BLaER1 treated with 17β-estradiol and CSF1 and Interleukin-3, amounts not matched to agents 10 nM and 100 nM (cell line): ENCODE measurements around the gene CPNE5.

Experiments used
- H3K27ac ChIP-seq, 11 experiments: shearing (Covaris generic); formaldehyde crosslinking; 2 replicates each; pipeline ENCODE4 v1.8.1; 2022
- H3K27me3 ChIP-seq, 11 experiments: shearing (Covaris generic); formaldehyde crosslinking; 2 replicates each; pipeline ENCODE4 v1.8.1; 2022
- H3K36me3 ChIP-seq, 11 experiments: shearing (Covaris generic); formaldehyde crosslinking; 2 replicates each; pipeline ENCODE4 v1.8.1; 2022
- H3K4me1 ChIP-seq, 10 experiments: shearing (Covaris generic); formaldehyde crosslinking; 2 replicates each; pipeline ENCODE4 v1.8.1; 2022
- H3K4me2 ChIP-seq, 11 experiments: shearing (Covaris generic); formaldehyde crosslinking; 2 replicates each; pipeline ENCODE4 v1.8.1; 2022
- H3K4me3 ChIP-seq, 10 experiments: shearing (Covaris generic); formaldehyde crosslinking; 2 replicates each; pipeline ENCODE4 v1.8.1; 2022
- H3K9ac ChIP-seq, 11 experiments: shearing (Covaris generic); formaldehyde crosslinking; 2 replicates each; pipeline ENCODE4 v1.8.1; 2022
- H3K9me3 ChIP-seq, 11 experiments: shearing (Covaris generic); formaldehyde crosslinking; replicated peaks in 1 of 11; 2 replicates each; pipeline ENCODE4 v1.8.1; 2022
- H4K20me1 ChIP-seq, 11 experiments: shearing (Covaris generic); formaldehyde crosslinking; 2 replicates each; pipeline ENCODE4 v1.8.1; 2022
- Cebpa-rat ChIP-seq, 11 experiments: shearing (Covaris generic); IDR thresholded peaks; 2 replicates each; pipeline ENCODE4 v1.8.1; 2022

The CPNE5 gene

GRCh38 chr6:36701401-36701991 lies 137.7 kb downstream of the CPNE5 start:
- Histone ChIP-seq H3K9ac (no peak overlapping the region; a peak in 1 of 22 replicates), H3K27ac (peak overlapping the region in 4 of 11 experiments; percentile 23 to 48 (median 34); a peak in 6 of 22 replicates)

GRCh38 chr6:36700831-36701230 lies 138.4 kb downstream of the CPNE5 start:
- H3K27me3 ChIP-seq = no peaks in the 10 kb centered on the region

More at GRCh38 chr6:36701401-36701991, 137.7 kb downstream of the CPNE5 start:
- no peaks in the 10 kb centered on the region for H4K20me1 ChIP-seq
- no peaks in the 10 kb centered on the region for H3K27me3 ChIP-seq
- peaks cover 0 to 15% (median 10%) of the 10 kb centered on the region in 11 experiments; a peak in 16 of 22 replicates for H3K9me3 ChIP-seq
- no peak overlapping the region for H3K4me3 ChIP-seq
- no peaks in the 10 kb centered on the region for H3K36me3 ChIP-seq
- peak overlapping the region in 7 of 11 experiments; percentile 17 to 78 (median 68); a peak in 12 of 22 replicates for H3K4me2 ChIP-seq
- peaks cover 0 to 42% (median 16%) of the 10 kb centered on the region in 10 experiments; a peak in 14 of 20 replicates for H3K4me1 ChIP-seq
- no peak for TF ChIP-seq Cebpa-rat (IDR thresholded peaks at IDR 0.05)

GRCh38 chr6:36700071-36700812 lies 139.0 kb downstream of the CPNE5 start:
- H3K4me1 ChIP-seq = peaks cover 3 to 51% (median 25%) of the 10 kb centered on the region in 10 experiments
- peak overlapping the region in 2 of 11 experiments; percentile 37 to 48; a peak in 2 of 22 replicates for H3K27ac ChIP-seq
- H3K4me3 ChIP-seq = no peak overlapping the region
- peak overlapping the region in 6 of 11 experiments; percentile 48 to 78 (median 68); a peak in 8 of 22 replicates for H3K4me2 ChIP-seq
- peaks cover 0 to 15% (median 10%) of the 10 kb centered on the region in 11 experiments; a peak in 16 of 22 replicates for H3K9me3 ChIP-seq
- H3K36me3 ChIP-seq = no peaks in the 10 kb centered on the region
- no peaks in the 10 kb centered on the region for H4K20me1 ChIP-seq
- TF ChIP-seq Cebpa-rat (IDR thresholded peaks at IDR 0.05) = no peak
- no peak overlapping the region for H3K9ac ChIP-seq
- H3K27me3 ChIP-seq = no peaks in the 10 kb centered on the region

More at GRCh38 chr6:36700831-36701230, 138.4 kb downstream of the CPNE5 start:
- Histone ChIP-seq H3K9ac (no peak overlapping the region; a peak in 1 of 22 replicates), H3K4me2 (peak overlapping the region in 7 of 11 experiments; percentile 17 to 78 (median 68); a peak in 12 of 22 replicates), H4K20me1 (no peaks in the 10 kb centered on the region), H3K36me3 (no peaks in the 10 kb centered on the region), H3K9me3 (peaks cover 0 to 15% (median 10%) of the 10 kb centered on the region in 11 experiments; a peak in 16 of 22 replicates), H3K4me1 (peaks cover 0 to 48% (median 22%) of the 10 kb centered on the region in 10 experiments; a peak in 14 of 20 replicates), H3K27ac (peak overlapping the region in 4 of 11 experiments; percentile 23 to 48 (median 34); a peak in 6 of 22 replicates), H3K4me3 (no peak overlapping the region)
- TF ChIP-seq Cebpa-rat (IDR thresholded peaks at IDR 0.05) = no peak

GRCh38 chr6:36699348-36699747 lies 139.9 kb downstream of the CPNE5 start:
- Histone ChIP-seq H3K4me3 (no peak overlapping the region), H3K4me2 (no peak overlapping the region), H3K27me3 (no peaks in the 10 kb centered on the region), H3K9me3 (peaks cover 0 to 15% (median 10%) of the 10 kb centered on the region in 11 experiments; a peak in 16 of 22 replicates), H3K4me1 (peaks cover 12 to 59% (median 33%) of the 10 kb centered on the region in 10 experiments), H4K20me1 (no peaks in the 10 kb centered on the region), H3K27ac (no peak overlapping the region), H3K9ac (no peak overlapping the region), H3K36me3 (no peaks in the 10 kb centered on the region)
- no peak for TF ChIP-seq Cebpa-rat (IDR thresholded peaks at IDR 0.05)

- H3K9me3 ChIP-seq = peaks cover 0 to 11% (median 7%) of the 10 kb centered on the region in 11 experiments; a peak in 16 of 22 replicates
- no peak overlapping the region for H3K4me3 ChIP-seq
- H3K27ac ChIP-seq = no peak overlapping the region
- H3K9ac ChIP-seq = no peak overlapping the region
- H3K4me1 ChIP-seq = peaks cover 13 to 59% (median 33%) of the 10 kb centered on the region in 10 experiments
- no peaks in the 10 kb centered on the region for H3K36me3 ChIP-seq
- H4K20me1 ChIP-seq = no peaks in the 10 kb centered on the region
- H3K4me2 ChIP-seq = no peak overlapping the region
- H3K27me3 ChIP-seq = no peaks in the 10 kb centered on the region
- no peak for TF ChIP-seq Cebpa-rat (IDR thresholded peaks at IDR 0.05)
Measured at GRCh38 chr6:36698871-36699271, 140.4 kb downstream of the CPNE5 start.

- Histone ChIP-seq H3K4me1 (peaks cover 13 to 62% (median 34%) of the 10 kb centered on the region in 10 experiments), H3K27ac (no peak overlapping the region), H3K4me3 (no peak overlapping the region), H3K27me3 (no peaks in the 10 kb centered on the region), H3K36me3 (no peaks in the 10 kb centered on the region), H3K9ac (no peak overlapping the region), H4K20me1 (0 out of 22 replicates have a peak, but pooled peaks cover 0 to under 1% (median 0%) of the 10 kb centered on the region in 11 experiments), H3K9me3 (peaks cover 0 to 9% (median 6%) of the 10 kb centered on the region in 11 experiments; a peak in 14 of 22 replicates), H3K4me2 (peak overlapping the region in 4 of 11 experiments; percentile 0 to 26 (median 16); a peak in 3 of 22 replicates)
- no peak for TF ChIP-seq Cebpa-rat (IDR thresholded peaks at IDR 0.05)
Measured at GRCh38 chr6:36698196-36698595, 141.0 kb downstream of the CPNE5 start.

GRCh38 chr6:36697481-36697903 lies 141.8 kb downstream of the CPNE5 start, which contains the start of gene RAB44:
Gene RAB44 (plus strand): TSS chr6:36697826. CDS start chr6:36704236, 6,410 bp downstream.
- peaks cover 0 to 9% (median 6%) of the 10 kb centered on the region in 11 experiments; a peak in 14 of 22 replicates for H3K9me3 ChIP-seq
- H4K20me1 ChIP-seq = peaks cover 0 to 5% (median 0%) of the 10 kb centered on the region in 11 experiments; a peak in 2 of 22 replicates
- TF ChIP-seq Cebpa-rat (IDR thresholded peaks at IDR 0.05) = no peak
- H3K27ac ChIP-seq = no peak within 1 kb of the TSS
- no peak within 1 kb of the TSS for H3K9ac ChIP-seq
- peaks cover 17 to 69% (median 41%) of the 10 kb centered on the region in 10 experiments for H3K4me1 ChIP-seq
- no peaks in the 10 kb centered on the region for H3K36me3 ChIP-seq
- no peaks in the 10 kb centered on the region for H3K27me3 ChIP-seq
- H3K4me3 ChIP-seq = no peak within 1 kb of the TSS
- peak within 1 kb of the TSS in 5 of 11 experiments; percentile 0 to 26 (median 7); a peak in 7 of 22 replicates for H3K4me2 ChIP-seq

GRCh38 chr6:36695414-36695813 lies 143.8 kb downstream of the CPNE5 start:
- peak overlapping the region in 9 of 11 experiments; percentile 2 to 67 (median 44); a peak in 16 of 22 replicates for H3K4me2 ChIP-seq
- no peak for TF ChIP-seq Cebpa-rat (IDR thresholded peaks at IDR 0.05)
- H3K9me3 ChIP-seq = peaks cover 0 to 9% (median 6%) of the 10 kb centered on the region in 11 experiments; a peak in 14 of 22 replicates
- H3K27ac ChIP-seq = no peak overlapping the region
- H3K9ac ChIP-seq = no peak overlapping the region
- H3K36me3 ChIP-seq = no peaks in the 10 kb centered on the region
- peaks cover 25 to 70% (median 42%) of the 10 kb centered on the region in 10 experiments for H3K4me1 ChIP-seq
- H3K27me3 ChIP-seq = no peaks in the 10 kb centered on the region
- no peak overlapping the region for H3K4me3 ChIP-seq
- H4K20me1 ChIP-seq = peaks cover 0 to 25% (median 6%) of the 10 kb centered on the region in 11 experiments; a peak in 8 of 22 replicates
